Testis (tissue), 3 donors: ENCODE results near the gene SWT1. TPM values are rescaled to one million over a fixed set of nuclear protein-coding genes. Genes with fewer than 3 reads are reported as not detected.
"Not testable (repeated sequence)": the region's sequence is repeated elsewhere in the genome, so short reads cannot be mapped to it uniquely, and the experiment has no call there.

ENCODE experiments used
- DNase-seq: peaks from one replicate; pipeline ENCODE4 v3.0.0-alpha.2; 2019
- H3K27ac ChIP-seq, 2 donors: fragments of 200-600 bp; sonication (generic); one replicate each; pipeline ENCODE4 v1.5.1; 2019
- H3K27me3 ChIP-seq: fragments of 200-600 bp; sonication (generic); one replicate; pipeline ENCODE4 v1.5.1; 2019
- H3K36me3 ChIP-seq: fragments of 200-600 bp; sonication (generic); one replicate; pipeline ENCODE4 v1.5.1; 2017; ENCODE audit warnings: low read depth; ENCODE audit errors: missing control alignments
- H3K4me1 ChIP-seq: fragments of 200-600 bp; sonication (generic); one replicate; pipeline ENCODE4 v1.5.1; 2019
- H3K4me3 ChIP-seq, 2 donors: fragments of 200-600 bp; sonication (generic); one replicate each; pipeline ENCODE4 v1.5.1; 2017 to 2019
- H3K9me3 ChIP-seq: fragments of 200-600 bp; sonication (generic); one replicate; pipeline ENCODE4 v1.5.1; 2017
- POLR2A ChIP-seq: fragments of 450-650 bp; IDR thresholded peaks from one replicate; pipeline ENCODE4 v1.6.1; 2017; ENCODE audit warnings: antibody characterized with exemption, mild to moderate bottlenecking, moderate library complexity
- WGBS, 2 donors: methylation state at CpG; one replicate each; pipeline ENCODE4 v1.1.5; 2018; 5-methylcytosine and 5-hydroxymethylcytosine counted together
- intact Hi-C: fragments of 100-400 bp; cut with DNase I; formaldehyde crosslinking; loops from one replicate; pipeline ENCODE4 v1.15.1; 2023; ENCODE audit warnings: low total_unique reads
- polyA plus RNA-seq: library from polyadenylated mRNA; stranded (reverse); fragments of 350-450 nt; fragmentation: Illumina TruSeq; extraction: RNeasy Lipid Tissue Mini Kit (QIAGEN cat#74804); gene quantifications from one replicate; pipeline ENCODE4 v1.2.3, GENCODE V29; 2014; ENCODE audit warnings: low read depth, low replicate concordance; ENCODE audit not compliant: insufficient read depth
- total RNA-seq, 2 donors: library from RNA; depleted of rRNA; stranded (reverse); fragments of >200 nt; gene quantifications; one replicate each; pipeline ENCODE4 v1.2.3, GENCODE V29; 2016
- TF ChIP-seq, protein P1 (sequence below), 3 experiments: fragments of 450-650 bp in 2 of 3; fragments of 200-600 bp in 1 of 3; sonication (generic) in 1 of 3; IDR thresholded peaks; one replicate each; pipeline ENCODE4 v1.5.1; 2016 to 2019; ENCODE audit warnings: antibody characterized with exemption in 3 of 3, mild to moderate bottlenecking in 2 of 3, moderate library complexity in 1 of 3

The SWT1 gene
- total and polyA plus RNA-seq, 3 donors from 2014 or later = 29.0 to 44.6 (median 38.3) TPM

DNA sequence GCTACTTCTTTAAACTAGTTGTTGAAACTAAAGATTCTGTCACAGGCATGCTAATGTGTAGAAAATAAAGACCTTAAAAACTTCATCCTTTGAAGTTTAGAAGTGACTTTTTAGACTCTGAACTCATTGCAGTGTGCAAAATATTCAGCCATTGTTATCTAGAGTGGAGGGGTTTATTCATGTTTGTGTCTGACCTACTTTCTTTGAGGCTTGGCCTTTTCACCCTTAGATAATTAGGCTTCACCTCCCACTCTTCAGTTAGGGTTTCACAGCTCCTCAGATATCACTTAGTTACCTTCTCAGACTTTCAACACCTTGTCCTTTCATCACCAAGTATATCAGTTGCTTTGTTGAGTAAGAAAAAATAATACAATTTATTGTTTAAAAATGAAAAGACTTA is 84.2 kb downstream of the SWT1 start:
- Histone ChIP-seq H3K4me1 (no peaks in the 10 kb centered on the region), H3K27ac (no peak overlapping the region), H3K9me3 (no peaks in the 10 kb centered on the region), H3K36me3 (no peaks in the 10 kb centered on the region), H3K27me3 (no peaks in the 10 kb centered on the region), H3K4me3 (no peak overlapping the region)
- intact Hi-C loops = no loop called here
- TF ChIP-seq POLR2A = no peak
- TF ChIP-seq, protein P1, sequence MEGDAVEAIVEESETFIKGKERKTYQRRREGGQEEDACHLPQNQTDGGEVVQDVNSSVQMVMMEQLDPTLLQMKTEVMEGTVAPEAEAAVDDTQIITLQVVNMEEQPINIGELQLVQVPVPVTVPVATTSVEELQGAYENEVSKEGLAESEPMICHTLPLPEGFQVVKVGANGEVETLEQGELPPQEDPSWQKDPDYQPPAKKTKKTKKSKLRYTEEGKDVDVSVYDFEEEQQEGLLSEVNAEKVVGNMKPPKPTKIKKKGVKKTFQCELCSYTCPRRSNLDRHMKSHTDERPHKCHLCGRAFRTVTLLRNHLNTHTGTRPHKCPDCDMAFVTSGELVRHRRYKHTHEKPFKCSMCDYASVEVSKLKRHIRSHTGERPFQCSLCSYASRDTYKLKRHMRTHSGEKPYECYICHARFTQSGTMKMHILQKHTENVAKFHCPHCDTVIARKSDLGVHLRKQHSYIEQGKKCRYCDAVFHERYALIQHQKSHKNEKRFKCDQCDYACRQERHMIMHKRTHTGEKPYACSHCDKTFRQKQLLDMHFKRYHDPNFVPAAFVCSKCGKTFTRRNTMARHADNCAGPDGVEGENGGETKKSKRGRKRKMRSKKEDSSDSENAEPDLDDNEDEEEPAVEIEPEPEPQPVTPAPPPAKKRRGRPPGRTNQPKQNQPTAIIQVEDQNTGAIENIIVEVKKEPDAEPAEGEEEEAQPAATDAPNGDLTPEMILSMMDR (IDR thresholded peaks at IDR 0.05) = no peak
- no peak for DNase-seq

DNA sequence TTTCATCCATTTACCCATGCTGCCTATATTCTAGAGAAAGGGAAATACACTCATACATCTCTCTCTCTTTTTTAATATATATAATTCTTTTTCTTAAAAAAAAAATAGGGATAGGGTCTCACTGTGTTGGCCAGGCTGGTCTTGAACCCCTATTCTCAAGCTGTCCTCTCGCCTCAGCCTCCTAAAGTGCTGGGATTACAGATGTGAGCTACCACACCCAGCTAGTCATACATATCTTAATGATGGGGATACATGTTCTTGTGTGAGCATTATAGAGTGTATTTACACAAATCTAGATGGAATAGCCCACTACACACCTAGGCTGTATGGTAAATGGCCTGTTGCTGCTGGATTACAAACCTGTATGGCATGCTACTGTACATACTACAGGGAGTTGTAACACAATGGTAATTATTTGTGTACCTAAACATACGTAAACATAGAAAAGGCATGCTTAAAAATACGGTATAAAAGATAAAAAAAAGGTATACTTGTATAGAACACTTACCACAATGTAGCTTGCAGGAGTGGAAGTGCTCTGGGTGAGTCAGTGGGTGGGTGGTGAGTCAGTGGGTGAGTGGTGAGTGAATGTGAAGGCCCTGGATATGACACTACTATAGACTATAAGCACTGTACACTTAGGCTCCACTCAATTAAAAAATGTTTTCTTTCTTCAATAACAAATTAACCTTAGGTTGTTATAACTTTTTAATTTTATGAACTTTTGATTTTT is 87.2 kb downstream of the SWT1 start:
- Histone ChIP-seq H3K27me3 (no peaks in the 10 kb centered on the region), H3K9me3 (no peaks in the 10 kb centered on the region), H3K4me3 (no peak overlapping the region), H3K4me1 (no peaks in the 10 kb centered on the region), H3K36me3 (no peaks in the 10 kb centered on the region), H3K27ac (no peak overlapping the region)
- no peak for TF ChIP-seq POLR2A
- intact Hi-C loops = no loop called here
- WGBS, 2 donors = 96 to 98% methylated on average over 3 of the region's 3 CpGs
- no peak for DNase-seq

DNA sequence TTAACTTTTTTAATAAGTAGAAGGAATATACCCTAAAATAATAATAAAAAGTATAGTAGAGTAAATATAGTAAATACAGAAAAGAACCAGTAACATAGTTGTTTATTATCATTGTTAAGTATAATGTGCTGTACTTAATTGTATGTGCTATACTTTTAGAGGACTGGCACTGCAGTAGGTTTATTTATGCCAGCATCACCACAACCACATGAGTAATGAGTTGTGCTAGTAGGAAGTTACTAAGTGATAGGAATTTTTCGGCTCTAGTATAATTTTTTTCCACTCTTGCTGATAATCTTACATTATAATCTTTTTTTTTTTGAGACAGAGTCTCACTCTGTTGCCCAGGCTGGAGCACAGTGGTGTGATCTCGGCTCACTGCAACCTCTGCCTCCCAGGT is 88.5 kb downstream of the SWT1 start:
- TF ChIP-seq, protein P1 (IDR thresholded peaks at IDR 0.05) = no peak
- TF ChIP-seq POLR2A = no peak
- DNase-seq = no peak
- no peaks in the 10 kb centered on the region for H3K27me3 ChIP-seq
- H3K36me3 ChIP-seq = no peaks in the 10 kb centered on the region
- H3K4me1 ChIP-seq = no peaks in the 10 kb centered on the region
- WGBS, 2 donors = 82 to 89% methylated on average over 2 of the region's 2 CpGs
- H3K4me3 ChIP-seq = no peak overlapping the region
- intact Hi-C loops = no loop called here
- H3K27ac ChIP-seq = no peak overlapping the region
- H3K9me3 ChIP-seq = no peaks in the 10 kb centered on the region

DNA sequence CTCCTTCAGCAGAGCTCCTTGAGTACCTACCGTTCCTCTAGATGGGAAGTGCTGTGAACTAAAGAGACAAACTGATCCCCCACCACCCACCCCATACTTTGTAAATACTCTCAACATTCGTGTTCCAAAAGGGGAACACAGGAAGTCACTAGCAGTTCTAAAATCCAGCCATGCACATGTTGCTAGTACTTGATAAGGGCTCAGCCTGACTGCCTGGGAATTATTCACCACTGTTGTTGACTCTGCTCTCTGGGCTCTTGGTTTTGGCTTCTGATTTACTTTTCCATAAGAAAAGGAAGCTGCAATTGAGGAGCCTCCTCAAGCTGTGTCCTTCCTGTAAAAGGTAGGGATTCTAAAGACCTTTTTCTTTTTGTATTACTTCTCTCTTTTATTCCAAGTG is 92.6 kb downstream of the SWT1 start:
- no peaks in the 10 kb centered on the region for H3K36me3 ChIP-seq
- H3K4me1 ChIP-seq = no peaks in the 10 kb centered on the region
- intact Hi-C loops = no loop called here
- 59 to 60% methylated on average over 2 of the region's 2 CpGs for WGBS, 2 donors
- no peak overlapping the region for H3K4me3 ChIP-seq
- H3K9me3 ChIP-seq = no peaks in the 10 kb centered on the region
- no peak overlapping the region for H3K27ac ChIP-seq
- TF ChIP-seq, protein P1 (IDR thresholded peaks at IDR 0.05) = no peak
- no peak for TF ChIP-seq POLR2A
- H3K27me3 ChIP-seq = no peaks in the 10 kb centered on the region
- DNase-seq = no peak

DNA sequence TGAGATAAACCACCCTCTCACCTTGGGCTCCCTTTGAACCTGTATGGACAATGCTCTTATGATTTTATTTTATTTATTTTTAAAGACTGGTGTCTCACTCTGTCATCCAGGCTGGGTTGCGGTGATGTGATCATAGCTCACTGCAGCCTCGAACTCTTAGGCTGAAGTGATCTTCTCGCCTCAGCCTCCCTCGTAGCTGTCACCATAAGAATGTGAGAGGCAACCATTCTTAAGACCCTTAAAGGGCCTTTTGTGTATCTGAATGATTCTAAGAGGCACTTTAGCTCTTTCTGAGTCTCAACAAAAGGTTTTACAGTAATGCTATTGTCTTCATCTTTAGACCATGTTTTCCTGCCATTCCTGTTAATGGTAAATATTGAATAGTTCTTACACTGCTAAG is 93.1 kb downstream of the SWT1 start:
- H3K27ac ChIP-seq = no peak overlapping the region
- intact Hi-C loops = no loop called here

DNA sequence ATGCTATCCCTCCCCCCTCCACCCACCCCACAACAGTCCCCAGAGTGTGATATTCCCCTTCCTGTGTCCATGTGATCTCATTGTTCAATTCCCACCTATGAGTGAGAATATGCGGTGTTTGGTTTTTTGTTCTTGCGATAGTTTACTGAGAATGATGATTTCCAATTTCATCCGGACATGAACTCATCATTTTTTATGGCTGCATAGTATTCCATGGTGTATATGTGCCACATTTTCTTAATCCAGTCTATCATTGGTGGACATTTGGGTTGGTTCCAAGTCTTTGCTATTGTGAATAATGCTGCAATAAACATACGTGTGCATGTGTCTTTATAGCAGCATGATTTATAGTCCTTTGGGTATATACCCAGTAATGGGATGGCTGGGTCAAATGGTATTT is 95.0 kb downstream of the SWT1 start:
- H3K9me3 ChIP-seq, H3K36me3 ChIP-seq, DNase-seq, H3K27me3 ChIP-seq, H3K4me3 ChIP-seq, H3K4me1 ChIP-seq, H3K27ac ChIP-seq, intact Hi-C loops: not testable (repeated sequence)
- WGBS, 2 donors = 100% methylated on average over 3 of the region's 4 CpGs

More for the DNA sequence above, 93.1 kb downstream of the SWT1 start:
- Histone ChIP-seq H3K4me1 (no peaks in the 10 kb centered on the region), H3K27me3 (no peaks in the 10 kb centered on the region), H3K4me3 (no peak overlapping the region), H3K36me3 (no peaks in the 10 kb centered on the region), H3K9me3 (no peaks in the 10 kb centered on the region)
- DNase-seq = no peak
- TF ChIP-seq, protein P1 (IDR thresholded peaks at IDR 0.05) = no peak
- no peak for TF ChIP-seq POLR2A
- WGBS, 2 donors = 92 to 98% methylated on average over 4 of the region's 4 CpGs

DNA sequence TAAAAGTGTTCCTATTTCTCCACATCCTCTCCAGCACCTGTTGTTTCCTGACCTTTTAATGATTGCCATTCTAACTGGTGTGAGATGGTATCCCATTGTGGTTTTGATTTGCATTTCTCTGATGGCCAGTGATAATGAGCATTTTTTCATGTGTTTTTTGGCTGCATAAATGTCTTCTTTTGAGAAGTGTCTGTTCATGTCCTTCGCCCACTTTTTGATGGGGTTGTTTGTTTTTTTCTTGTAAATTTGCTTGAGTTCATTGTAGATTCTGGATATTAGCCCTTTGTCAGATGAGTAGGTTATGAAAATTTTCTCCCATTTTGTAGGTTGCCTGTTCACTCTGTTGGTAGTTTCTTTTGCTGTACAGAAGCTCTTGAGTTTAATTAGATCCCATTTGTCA is 95.4 kb downstream of the SWT1 start:
- H3K27ac ChIP-seq, H3K36me3 ChIP-seq, H3K9me3 ChIP-seq, H3K27me3 ChIP-seq, H3K4me1 ChIP-seq, intact Hi-C loops, H3K4me3 ChIP-seq, DNase-seq: not testable (repeated sequence)
- WGBS, 2 donors = 100% methylated on average over 1 of the region's 1 CpG

DNA sequence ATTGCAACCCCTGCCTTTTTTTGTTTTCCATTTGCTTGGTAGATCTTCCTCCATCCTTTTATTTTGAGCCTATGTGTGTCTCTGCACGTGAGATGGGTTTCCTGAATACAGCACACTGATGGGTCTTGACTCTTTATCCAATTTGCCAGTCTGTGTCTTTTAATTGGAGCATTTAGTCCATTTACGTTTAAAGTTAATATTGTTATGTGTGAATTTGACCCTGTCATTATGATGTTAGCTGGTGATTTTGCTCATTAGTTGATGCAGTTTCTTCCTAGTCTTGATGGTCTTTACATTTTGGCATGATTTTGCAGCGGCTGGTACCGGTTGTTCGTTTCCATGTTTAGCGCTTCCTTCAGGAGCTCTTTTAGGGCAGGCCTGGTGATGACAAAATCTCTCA is 98.6 kb downstream of the SWT1 start:
- 85 to 99% methylated on average over 5 of the region's 6 CpGs for WGBS, 2 donors
- H3K4me1 ChIP-seq, H3K36me3 ChIP-seq, H3K4me3 ChIP-seq, H3K27ac ChIP-seq, H3K9me3 ChIP-seq, DNase-seq, H3K27me3 ChIP-seq, intact Hi-C loops: not testable (repeated sequence)
